ENCODE measurements around the gene AKT3.

AKT3 gene

GRCh38 chr1:243848165-243848857 lies 1.7 kb downstream of the AKT3 start:
- H3K9me2 ChIP-seq (replicated peaks; ENCODE audit: low read depth, low read length), result no peaks in the 10 kb centered on the region
- no peak overlapping the region for H2AFZ ChIP-seq (ENCODE audit: low read length)
- TF ChIP-seq CTCF (conservative IDR thresholded peaks at IDR 0.05; ENCODE audit: low read length), result no peak
- no peak for TF ChIP-seq EZH2phosphoT487 (IDR thresholded peaks at IDR 0.05; ENCODE audit: borderline replicate concordance)
- no peaks in the 10 kb centered on the region for H3K27me3 ChIP-seq (ENCODE audit: insufficient read depth, low read length, poor library complexity, severe bottlenecking)
- H4K20me1 ChIP-seq (ENCODE audit: insufficient read depth, low read length, poor library complexity, severe bottlenecking), result no peaks in the 10 kb centered on the region
- H3K79me2 ChIP-seq (ENCODE audit: insufficient read depth, low read length), result no peaks in the 10 kb centered on the region
- H3F3A ChIP-seq (ENCODE audit: low read depth), result no peaks in the 10 kb centered on the region
- H3K4me1 ChIP-seq (ENCODE audit: insufficient read depth, low read length, poor library complexity, severe bottlenecking), result no peaks in the 10 kb centered on the region
- H3K9ac ChIP-seq (ENCODE audit: low read depth, low read length, poor library complexity, severe bottlenecking), result no peak overlapping the region
- no peak overlapping the region for H3K4me3 ChIP-seq (ENCODE audit: low read length, poor library complexity, severe bottlenecking)
- H3K9me3 ChIP-seq (ENCODE audit: insufficient read depth, low read depth, low read length), result no peaks in the 10 kb centered on the region
- no peaks in the 10 kb centered on the region for H3K36me3 ChIP-seq (ENCODE audit: insufficient read depth, low read length)
- no peak overlapping the region for H3K4me2 ChIP-seq (ENCODE audit: low read depth, low read length, poor library complexity, severe bottlenecking)

GRCh38 chr1:243846761-243847160 lies 3.3 kb downstream of the AKT3 start:
- Histone ChIP-seq H3F3A (ENCODE audit: low read depth) (no peaks in the 10 kb centered on the region), H3K4me1 (ENCODE audit: insufficient read depth, low read length, poor library complexity, severe bottlenecking) (no peaks in the 10 kb centered on the region), H3K9me3 (ENCODE audit: insufficient read depth, low read depth, low read length) (no peaks in the 10 kb centered on the region), H2AFZ (ENCODE audit: low read length) (no peak overlapping the region), H3K27me3 (ENCODE audit: insufficient read depth, low read length, poor library complexity, severe bottlenecking) (no peaks in the 10 kb centered on the region), H3K79me2 (ENCODE audit: insufficient read depth, low read length) (no peaks in the 10 kb centered on the region), H3K9ac (ENCODE audit: low read depth, low read length, poor library complexity, severe bottlenecking) (no peak overlapping the region), H3K9me2 (replicated peaks; ENCODE audit: low read depth, low read length) (no peaks in the 10 kb centered on the region), H3K36me3 (ENCODE audit: insufficient read depth, low read length) (no peaks in the 10 kb centered on the region), H3K4me3 (ENCODE audit: low read length, poor library complexity, severe bottlenecking) (no peak overlapping the region), H3K4me2 (ENCODE audit: low read depth, low read length, poor library complexity, severe bottlenecking) (no peak overlapping the region), H4K20me1 (ENCODE audit: insufficient read depth, low read length, poor library complexity, severe bottlenecking) (no peaks in the 10 kb centered on the region)
- TF ChIP-seq CTCF (conservative IDR thresholded peaks at IDR 0.05; ENCODE audit: low read length), result no peak
- no peak for TF ChIP-seq EZH2phosphoT487 (IDR thresholded peaks at IDR 0.05; ENCODE audit: borderline replicate concordance)

- H3K4me1 ChIP-seq (ENCODE audit: insufficient read depth, low read length, poor library complexity, severe bottlenecking), result no peaks in the 10 kb centered on the region
- H3F3A ChIP-seq (ENCODE audit: low read depth), result no peaks in the 10 kb centered on the region
- TF ChIP-seq CTCF (conservative IDR thresholded peaks at IDR 0.05; ENCODE audit: low read length) (no peak), EZH2phosphoT487 (IDR thresholded peaks at IDR 0.05; ENCODE audit: borderline replicate concordance) (no peak)
- H3K9me2 ChIP-seq (replicated peaks; ENCODE audit: low read depth, low read length), result no peaks in the 10 kb centered on the region
- H3K9ac ChIP-seq (ENCODE audit: low read depth, low read length, poor library complexity, severe bottlenecking), result no peak overlapping the region
- H3K36me3 ChIP-seq (ENCODE audit: insufficient read depth, low read length), result no peaks in the 10 kb centered on the region
- no peak overlapping the region for H3K4me3 ChIP-seq (ENCODE audit: low read length, poor library complexity, severe bottlenecking)
- H3K79me2 ChIP-seq (ENCODE audit: insufficient read depth, low read length), result no peaks in the 10 kb centered on the region
- no peaks in the 10 kb centered on the region for H3K9me3 ChIP-seq (ENCODE audit: insufficient read depth, low read depth, low read length)
- H3K4me2 ChIP-seq (ENCODE audit: low read depth, low read length, poor library complexity, severe bottlenecking), result no peak overlapping the region
- H2AFZ ChIP-seq (ENCODE audit: low read length), result no peak overlapping the region
- H3K27me3 ChIP-seq (ENCODE audit: insufficient read depth, low read length, poor library complexity, severe bottlenecking), result no peaks in the 10 kb centered on the region
- H4K20me1 ChIP-seq (ENCODE audit: insufficient read depth, low read length, poor library complexity, severe bottlenecking), result no peaks in the 10 kb centered on the region
These were observed 4.2 kb downstream of the AKT3 start for GRCh38 chr1:243845888-243846287.
